BLaER1 (cell line): ENCODE measurements around the gene KRT1.

Source experiments
- H3K27ac ChIP-seq: shearing (Covaris generic); formaldehyde crosslinking; 2 replicates; pipeline ENCODE4 v1.8.1; 2022
- H3K27me3 ChIP-seq: shearing (Covaris generic); formaldehyde crosslinking; 2 replicates; pipeline ENCODE4 v1.8.1; 2022
- H3K36me3 ChIP-seq: shearing (Covaris generic); formaldehyde crosslinking; 2 replicates; pipeline ENCODE4 v1.8.1; 2022
- H3K4me1 ChIP-seq: shearing (Covaris generic); formaldehyde crosslinking; 2 replicates; pipeline ENCODE4 v1.8.1; 2022
- H3K4me2 ChIP-seq: shearing (Covaris generic); formaldehyde crosslinking; 2 replicates; pipeline ENCODE4 v1.8.1; 2022
- H3K4me3 ChIP-seq: shearing (Covaris generic); formaldehyde crosslinking; 2 replicates; pipeline ENCODE4 v1.8.1; 2022
- H3K9ac ChIP-seq: shearing (Covaris generic); formaldehyde crosslinking; 2 replicates; pipeline ENCODE4 v1.8.1; 2022
- H3K9me3 ChIP-seq: shearing (Covaris generic); formaldehyde crosslinking; 2 replicates; pipeline ENCODE4 v1.8.1; 2022
- H4K20me1 ChIP-seq: shearing (Covaris generic); formaldehyde crosslinking; 2 replicates; pipeline ENCODE4 v1.8.1; 2022
- Cebpa-rat ChIP-seq: shearing (Covaris generic); IDR thresholded peaks from 2 replicates; pipeline ENCODE4 v1.8.1; 2022

KRT1 gene

GRCh38 chr12:52631676-52632459 is 48.3 kb downstream of the KRT1 start:
- Histone ChIP-seq H3K36me3 (no peaks in the 10 kb centered on the region), H3K4me2 (peak overlapping the region; percentile 59), H3K27ac (no peak overlapping the region; the same call in 1 of the 2 replicates), H4K20me1 (no peaks in the 10 kb centered on the region), H3K4me1 (peaks cover 43% of the 10 kb centered on the region), H3K9ac (no peak overlapping the region), H3K9me3 (no peaks in the 10 kb centered on the region), H3K27me3 (no peaks in the 10 kb centered on the region), H3K4me3 (no peak overlapping the region)
- no peak for TF ChIP-seq Cebpa-rat

DNA sequence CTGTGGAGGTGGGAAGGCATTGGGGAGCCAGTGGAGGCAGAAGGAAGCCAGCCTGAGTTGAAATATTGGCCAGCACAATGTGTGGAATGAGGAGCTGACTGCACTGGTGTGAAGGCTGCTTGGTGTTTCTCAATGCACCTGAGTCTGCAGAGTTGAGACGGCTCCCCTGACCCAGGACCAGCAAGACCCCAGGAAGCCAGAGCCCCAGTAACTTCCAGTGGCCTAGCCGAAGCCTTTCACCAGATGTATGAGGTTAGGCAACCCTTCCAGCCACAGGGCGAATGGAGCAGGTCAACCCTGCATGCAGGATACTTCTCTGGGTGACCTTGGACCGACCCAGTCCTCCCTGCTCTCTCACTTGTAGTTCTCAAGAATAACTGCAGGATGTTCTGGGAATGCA is 48.9 kb downstream of the KRT1 start:
- no peaks in the 10 kb centered on the region for H3K9me3 ChIP-seq
- TF ChIP-seq Cebpa-rat, result no peak
- H3K4me1 ChIP-seq, result peaks cover 43% of the 10 kb centered on the region
- no peak overlapping the region for H3K4me3 ChIP-seq
- no peak overlapping the region for H3K27ac ChIP-seq
- H3K27me3 ChIP-seq, result no peaks in the 10 kb centered on the region
- no peaks in the 10 kb centered on the region for H3K36me3 ChIP-seq
- H3K9ac ChIP-seq, result no peak overlapping the region
- H4K20me1 ChIP-seq, result no peaks in the 10 kb centered on the region
- peak overlapping the region; percentile 35; the same call in 1 of the 2 replicates for H3K4me2 ChIP-seq

DNA sequence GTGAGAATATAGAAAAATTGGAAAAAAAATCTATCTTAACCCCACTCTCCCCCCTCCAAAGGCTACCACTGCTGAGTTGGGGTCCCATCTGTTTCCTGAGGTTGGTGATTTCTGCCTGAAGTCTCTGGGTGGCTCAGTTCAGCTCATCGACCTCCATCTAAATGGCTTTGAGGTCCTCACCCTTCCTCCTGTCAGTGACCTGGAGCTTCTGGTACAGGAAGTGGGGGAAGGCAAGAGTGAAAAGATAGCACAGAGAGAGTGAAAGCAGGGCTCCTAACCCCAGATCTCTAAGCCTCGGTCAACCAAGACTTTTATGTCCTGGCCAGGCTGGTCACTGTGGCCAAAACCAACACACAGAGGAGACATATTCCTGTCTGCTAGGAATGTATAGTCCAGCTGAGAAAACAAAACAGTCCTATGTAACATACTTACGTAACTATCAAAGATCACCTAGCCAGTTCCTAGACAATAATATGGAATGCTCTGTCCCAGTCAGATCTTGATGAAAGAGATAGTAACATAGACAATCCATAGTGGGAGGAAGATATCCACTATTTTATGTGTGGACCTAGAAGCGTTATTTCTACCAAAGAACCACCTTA is 49.5 kb downstream of the KRT1 start:
- TF ChIP-seq Cebpa-rat, result no peak
- H4K20me1 ChIP-seq, result no peaks in the 10 kb centered on the region
- peak overlapping the region; percentile 15; the same call in 1 of the 2 replicates for H3K27ac ChIP-seq
- H3K9me3 ChIP-seq, result no peaks in the 10 kb centered on the region
- no peaks in the 10 kb centered on the region for H3K27me3 ChIP-seq
- H3K9ac ChIP-seq, result no peak overlapping the region
- H3K4me3 ChIP-seq, result no peak overlapping the region
- no peaks in the 10 kb centered on the region for H3K36me3 ChIP-seq
- H3K4me1 ChIP-seq, result peaks cover 43% of the 10 kb centered on the region
- H3K4me2 ChIP-seq, result peak overlapping the region; percentile 35

DNA sequence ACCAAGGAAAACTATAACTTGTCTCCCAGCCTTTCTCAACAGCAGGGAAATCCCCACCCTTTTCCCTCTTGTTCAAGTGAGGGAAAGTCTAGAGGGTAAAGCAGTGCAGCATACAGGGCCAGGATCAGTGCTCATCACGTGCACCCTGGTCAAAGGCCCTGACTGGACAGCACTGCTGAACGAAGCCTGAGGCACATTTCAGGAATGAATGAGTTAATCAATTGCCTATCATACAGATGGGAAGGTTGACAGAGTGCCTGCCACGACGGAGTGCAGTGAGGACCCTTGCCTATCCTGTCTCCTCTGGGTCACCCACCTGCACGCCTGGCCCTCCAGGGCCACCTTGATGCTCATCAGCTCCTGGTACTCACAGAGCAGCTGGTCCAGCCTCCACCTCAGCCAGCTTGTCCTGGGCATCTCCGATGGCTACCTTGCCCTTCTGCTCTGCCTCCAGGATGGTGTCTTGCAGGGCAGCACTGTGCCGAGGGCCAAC is 50.2 kb downstream of the KRT1 start:
- no peak for TF ChIP-seq Cebpa-rat
- no peaks in the 10 kb centered on the region for H3K27me3 ChIP-seq
- H3K27ac ChIP-seq, result no peak overlapping the region
- H3K4me3 ChIP-seq, result no peak overlapping the region
- H3K4me2 ChIP-seq, result no peak overlapping the region
- H3K9ac ChIP-seq, result no peak overlapping the region
- peaks cover 43% of the 10 kb centered on the region for H3K4me1 ChIP-seq
- no peaks in the 10 kb centered on the region for H4K20me1 ChIP-seq
- no peaks in the 10 kb centered on the region for H3K36me3 ChIP-seq
- no peaks in the 10 kb centered on the region for H3K9me3 ChIP-seq

DNA sequence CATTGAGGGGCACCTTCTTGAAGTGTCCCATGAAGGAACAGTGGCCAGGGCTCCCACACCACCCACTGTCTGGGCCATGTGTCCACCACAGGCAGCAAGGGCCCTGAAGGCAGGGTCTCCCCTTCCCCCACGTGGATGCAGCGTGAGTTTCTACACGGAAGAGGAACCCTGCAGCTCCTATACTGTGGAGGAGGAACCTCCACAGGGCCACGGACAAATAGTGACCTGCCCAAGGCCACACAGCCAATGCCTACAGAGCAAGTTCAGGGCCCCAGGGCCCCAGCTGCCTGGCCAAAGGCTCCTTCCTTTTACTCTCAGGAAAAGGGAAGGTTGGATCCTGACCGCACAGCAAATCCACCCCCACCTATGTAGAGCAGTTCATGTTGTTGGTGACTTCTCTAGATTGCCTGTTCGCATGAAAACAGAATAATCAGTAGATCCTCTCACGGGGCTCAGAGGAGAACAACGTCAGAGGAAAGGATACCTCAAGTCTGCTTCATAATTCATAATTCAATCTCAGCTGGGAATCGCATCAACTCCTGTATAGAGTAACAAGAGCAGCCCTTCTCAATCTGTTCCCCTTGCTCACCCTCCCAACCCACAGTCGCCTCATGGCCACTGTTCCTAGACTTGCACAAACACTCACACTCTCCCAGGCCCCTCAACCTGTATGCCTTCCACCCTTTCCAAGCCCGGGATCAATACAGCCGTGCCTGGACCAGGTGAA is 50.8 kb downstream of the KRT1 start:
- Histone ChIP-seq H3K4me1 (peaks cover 41% of the 10 kb centered on the region), H3K27ac (no peak overlapping the region), H4K20me1 (no peaks in the 10 kb centered on the region), H3K27me3 (no peaks in the 10 kb centered on the region), H3K36me3 (no peaks in the 10 kb centered on the region), H3K9me3 (no peaks in the 10 kb centered on the region), H3K4me3 (no peak overlapping the region), H3K4me2 (no peak overlapping the region), H3K9ac (no peak overlapping the region)
- TF ChIP-seq Cebpa-rat, result no peak

- no peaks in the 10 kb centered on the region for H3K36me3 ChIP-seq
- H3K4me2 ChIP-seq, result no peak overlapping the region
- no peak overlapping the region for H3K27ac ChIP-seq
- no peak overlapping the region for H3K9ac ChIP-seq
- H3K9me3 ChIP-seq, result no peaks in the 10 kb centered on the region
- peaks cover 35% of the 10 kb centered on the region for H3K4me1 ChIP-seq
- no peaks in the 10 kb centered on the region for H4K20me1 ChIP-seq
- TF ChIP-seq Cebpa-rat, result no peak
- no peak overlapping the region for H3K4me3 ChIP-seq
- H3K27me3 ChIP-seq, result no peaks in the 10 kb centered on the region
Measured at GRCh38 chr12:52628841-52629240, 51.4 kb downstream of the KRT1 start.

DNA sequence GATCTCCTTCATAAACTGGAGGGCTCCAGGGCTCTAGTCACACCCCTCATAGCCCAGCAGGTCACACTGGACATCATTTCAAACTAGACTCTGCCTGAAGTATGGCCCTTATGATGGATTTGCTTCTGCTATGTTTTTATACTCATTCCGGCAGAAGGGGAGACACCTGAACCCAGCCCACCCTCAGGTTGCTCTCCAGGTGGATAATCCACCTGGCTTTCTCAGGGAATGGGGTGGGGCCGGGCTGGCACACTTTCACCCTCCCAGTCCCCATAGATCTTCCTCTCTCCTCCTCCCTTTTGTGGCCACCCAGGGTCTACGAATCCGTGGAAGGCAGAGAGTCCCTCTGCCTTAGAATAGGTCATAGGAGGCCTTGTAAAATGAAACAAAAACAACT is 52.1 kb downstream of the KRT1 start:
- Histone ChIP-seq H3K4me3 (no peak overlapping the region), H3K4me1 (peaks cover 27% of the 10 kb centered on the region), H4K20me1 (no peaks in the 10 kb centered on the region), H3K9me3 (no peaks in the 10 kb centered on the region), H3K9ac (no peak overlapping the region), H3K27me3 (no peaks in the 10 kb centered on the region), H3K36me3 (no peaks in the 10 kb centered on the region), H3K27ac (no peak overlapping the region), H3K4me2 (no peak overlapping the region)
- no peak for TF ChIP-seq Cebpa-rat

DNA sequence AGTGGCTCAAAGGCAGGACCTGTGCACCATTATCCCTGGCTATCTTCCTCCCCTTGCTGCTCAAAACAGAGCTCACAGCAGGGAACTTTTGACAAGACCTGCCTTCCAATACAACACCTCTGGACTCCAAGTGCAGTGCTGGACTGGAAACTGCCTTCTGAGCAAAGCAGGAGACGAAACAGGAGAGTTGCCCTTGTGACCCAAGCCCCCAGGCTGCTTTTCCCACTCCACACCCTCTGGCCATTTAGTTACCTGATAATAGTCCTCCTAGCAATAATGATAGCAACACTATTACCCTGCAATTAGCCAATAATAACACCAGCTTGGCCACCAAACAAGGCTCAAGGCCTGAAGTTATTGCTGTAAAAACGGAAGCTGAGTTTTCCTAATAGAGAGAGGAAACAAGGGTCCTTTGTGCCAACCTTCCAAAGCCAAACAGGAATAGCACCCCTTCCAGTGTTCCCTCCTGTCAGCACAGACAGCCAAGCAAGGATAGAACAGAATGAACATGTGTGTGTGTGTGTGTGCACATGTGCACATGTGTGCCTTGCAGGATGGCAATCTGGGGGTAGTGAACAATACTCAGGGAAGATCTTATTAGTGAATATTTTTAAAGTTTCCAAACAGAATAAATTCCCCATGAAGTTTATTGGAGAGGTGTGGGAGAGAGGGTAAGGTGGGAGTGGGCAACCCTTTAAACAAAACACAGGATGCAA is 52.7 kb downstream of the KRT1 start:
- H3K4me3 ChIP-seq, result no peak overlapping the region
- H3K4me2 ChIP-seq, result no peak overlapping the region
- TF ChIP-seq Cebpa-rat, result no peak
- no peak overlapping the region for H3K9ac ChIP-seq
- H3K27me3 ChIP-seq, result no peaks in the 10 kb centered on the region
- 0 out of 2 replicates have a peak, but pooled peaks cover under 1% of the 10 kb centered on the region for H3K9me3 ChIP-seq
- no peaks in the 10 kb centered on the region for H4K20me1 ChIP-seq
- no peak overlapping the region for H3K27ac ChIP-seq
- H3K4me1 ChIP-seq, result peaks cover 22% of the 10 kb centered on the region
- no peaks in the 10 kb centered on the region for H3K36me3 ChIP-seq
